K562 (cell line): Measurements from ENCODE around the gene TTBK1. TPM values are rescaled to one million over a fixed set of nuclear protein-coding genes. Genes with fewer than 3 reads are reported as not detected.

Source experiments
- CBX1 ChIP-seq: sonication (generic); IDR thresholded peaks from 2 replicates; pipeline ENCODE4 v1.6.1; 2016; ENCODE audit warnings: antibody characterized with exemption, low read depth, mild to moderate bottlenecking
- CUX1 ChIP-seq: fragments of 200-800 bp; sonication (Bioruptor generic); IDR thresholded peaks from 2 replicates; pipeline ENCODE4 v1.6.1; 2016; ENCODE audit warnings: missing genetic modification characterization, missing compliant biosample characterization
- FOXO4 ChIP-seq: fragments of 450-650 bp; formaldehyde crosslinking; IDR thresholded peaks from 2 replicates; pipeline ENCODE4 v1.4.0; 2020; ENCODE audit warnings: mild to moderate bottlenecking, moderate library complexity
- NBN ChIP-seq: fragments of 450-650 bp; IDR thresholded peaks from 2 replicates; pipeline ENCODE4 v1.6.1; 2016; ENCODE audit warnings: low read depth, mild to moderate bottlenecking
- REST ChIP-seq, 2 experiments: fragments of 450-650 bp; formaldehyde crosslinking in 1 of 2; IDR thresholded peaks; 2 replicates each; pipeline versions ENCODE4 v1.4.0 to v1.6.1; 2014 to 2020; ENCODE audit warnings: mild to moderate bottlenecking in 2 of 2, borderline replicate concordance in 1 of 2, low read depth in 1 of 2
- TFAM ChIP-seq: fragments of 250-450 bp; sonication (Bioruptor Pico); conservative IDR thresholded peaks from 2 replicates; pipeline ENCODE4 v1.5.0; 2021; ENCODE audit warnings: mild to moderate bottlenecking, moderate library complexity
- TGIF2 ChIP-seq: sonication (generic); formaldehyde crosslinking; IDR thresholded peaks from 2 replicates; pipeline ENCODE4 v1.8.1; 2022; ENCODE audit warnings: mild to moderate bottlenecking, missing genetic modification reagents, moderate library complexity
- ZBTB2 ChIP-seq: fragments of 450-650 bp; IDR thresholded peaks from 2 replicates; pipeline ENCODE4 v1.6.1; 2016; ENCODE audit warnings: antibody characterized with exemption
- polyA plus RNA-seq, 8 experiments: library from polyadenylated mRNA; depleted of rRNA in 4 of 8; stranded (reverse) in 5 of 8; unstranded in 3 of 8; fragments of >200 nt; fragmentation: Nextera tagmentation in 2 of 8; fragmentation: Illumina TruSeq in 1 of 8; extraction: Ambion mirVana in 2 of 8; extraction: Trizol in 1 of 8; gene quantifications; 2 replicates each; pipeline versions ENCODE4 v1.2.1 to v1.2.3, GENCODE V29; 2011 to 2014; ENCODE audit warnings: inconsistent platforms in 1 of 8, missing spikeins in 1 of 8
- total RNA-seq, 7 experiments: library from RNA; depleted of rRNA in 6 of 7; stranded (reverse); fragments of >200 nt in 6 of 7; fragmentation: Illumina TruSeq in 2 of 7; extraction: Trizol in 2 of 7; gene quantifications; 2 replicates each; pipeline versions ENCODE4 v1.2.1 to v1.2.3, GENCODE V29; 2011 to 2021; ENCODE audit warnings: low replicate concordance in 1 of 7

The TTBK1 gene
- total and polyA plus RNA-seq, 9 of the 15 experiments (the other 6 are each of a cell fraction or from before 2014, with no cell fraction given): not detected

- TF ChIP-seq CUX1 (CRISPR knock-in tag) (no peak), TFAM (CRISPR knock-in tag) (no peak), REST (IDR thresholded peaks at IDR 0.05; ENCODE audit: borderline replicate concordance) (peak; percentile 91), REST (CRISPR knock-in tag; IDR thresholded peaks at IDR 0.05; ENCODE audit: low read depth) (peak; percentile 40; the same call in 1 of the 2 replicates), ZBTB2 (no peak), TGIF2 (CRISPR knock-in tag) (peak; percentile 85), FOXO4 (CRISPR knock-in tag) (no peak), CBX1 (peak; percentile 93; the same call in 1 of the 2 replicates), NBN (no peak)
Measured at GRCh38 chr6:43228951-43229802, 14.1 kb upstream of the TTBK1 start, which contains the start of gene DNPH1 (continued).
